Neuronal stem cell (in vitro differentiated cells): Measurements from ENCODE around the gene AKR1B1.
"Not testable (repeated sequence)": the region's sequence is repeated elsewhere in the genome, so short reads cannot be mapped to it uniquely, and the experiment has no call there.

Experiments used
- DNase-seq: peaks from one replicate; pipeline ENCODE4 v3.0.0-alpha.2; 2013; ENCODE audit warnings: low spot score
- H2AFZ ChIP-seq: one replicate; pipeline ENCODE4 v1.6.1; 2013; ENCODE audit warnings: mild to moderate bottlenecking, low read length, inconsistent platforms
- H2AK5ac ChIP-seq: 2 replicates; pipeline ENCODE4 v1.6.1; 2013; ENCODE audit warnings: low read depth, mild to moderate bottlenecking, inconsistent platforms, low read length, moderate library complexity, mixed read lengths
- H2BK120ac ChIP-seq: 2 replicates; pipeline ENCODE4 v1.6.1; 2013; ENCODE audit warnings: low read depth, mild to moderate bottlenecking, inconsistent platforms, low read length, moderate library complexity, mixed read lengths
- H2BK12ac ChIP-seq: one replicate; pipeline ENCODE4 v1.6.1; 2013; ENCODE audit warnings: low read length, inconsistent platforms
- H2BK15ac ChIP-seq: 2 replicates; pipeline ENCODE4 v1.6.1; 2013; ENCODE audit warnings: mild to moderate bottlenecking, low read length, inconsistent platforms, mixed read lengths
- H2BK5ac ChIP-seq: one replicate; pipeline ENCODE4 v1.6.1; 2013; ENCODE audit warnings: inconsistent platforms, mild to moderate bottlenecking, low read length, moderate library complexity
- H3K14ac ChIP-seq: one replicate; pipeline ENCODE4 v1.6.1; 2013; ENCODE audit warnings: low read length, inconsistent platforms
- H3K18ac ChIP-seq: 2 replicates; pipeline ENCODE4 v1.6.1; 2013; ENCODE audit warnings: low read length, inconsistent platforms
- H3K23ac ChIP-seq: 2 replicates; pipeline ENCODE4 v1.6.1; 2013; ENCODE audit warnings: low read depth, mild to moderate bottlenecking, mixed read lengths, low read length, inconsistent platforms; ENCODE audit not compliant: poor library complexity
- H3K27ac ChIP-seq: replicated peaks from 3 replicates; pipeline ENCODE4 v1.5.1; 2013; ENCODE audit warnings: low read length, inconsistent platforms
- H3K27me3 ChIP-seq, 3 experiments: 2 replicates each; pipeline ENCODE4 v1.6.1; 2013; ENCODE audit warnings: low read length in 3 of 3, mild to moderate bottlenecking in 2 of 3, inconsistent platforms in 1 of 3, low read depth in 1 of 3, mixed read lengths in 1 of 3, moderate library complexity in 1 of 3; ENCODE audit not compliant: control insufficient read depth in 3 of 3, insufficient read depth in 3 of 3
- H3K36me3 ChIP-seq, 2 donors: replicated peaks in 1 of 2; 2 replicates each; pipeline ENCODE4 v1.6.1; 2013; ENCODE audit warnings: low read length in 2 of 2; ENCODE audit not compliant: control insufficient read depth in 2 of 2, insufficient read depth in 2 of 2
- H3K4ac ChIP-seq: 2 replicates; pipeline ENCODE4 v1.6.1; 2013; ENCODE audit warnings: inconsistent platforms, mild to moderate bottlenecking, low read length, moderate library complexity
- H3K4me1 ChIP-seq, 2 donors: 1 replicate in 1 of 2; 2 replicates in 1 of 2; pipeline ENCODE4 v1.6.1; 2013; ENCODE audit warnings: low read length in 2 of 2, low read depth in 1 of 2; ENCODE audit not compliant: control insufficient read depth in 2 of 2, insufficient read depth in 1 of 2
- H3K4me2 ChIP-seq: one replicate; pipeline ENCODE4 v1.6.1; 2013; ENCODE audit warnings: mild to moderate bottlenecking, low read length, inconsistent platforms; ENCODE audit not compliant: insufficient read depth, poor library complexity, severe bottlenecking
- H3K4me3 ChIP-seq, 2 donors: 2 replicates each; pipeline ENCODE4 v1.5.1; 2013; ENCODE audit warnings: low read length in 2 of 2, mild to moderate bottlenecking in 2 of 2, inconsistent platforms in 1 of 2, moderate library complexity in 1 of 2
- H3K79me1 ChIP-seq: one replicate; pipeline ENCODE4 v1.6.1; 2013; ENCODE audit warnings: low read depth, mild to moderate bottlenecking, inconsistent platforms, low read length, moderate library complexity
- H3K9ac ChIP-seq: one replicate; pipeline ENCODE4 v1.6.1; 2013; ENCODE audit warnings: mild to moderate bottlenecking, low read depth, low read length, inconsistent platforms; ENCODE audit not compliant: poor library complexity
- H3K9me3 ChIP-seq, 2 donors: replicated peaks in 1 of 2; 2 replicates each; pipeline versions ENCODE3 to v1.6.1; 2013; ENCODE audit warnings: low read length in 2 of 2, mild to moderate bottlenecking in 2 of 2, inconsistent platforms in 1 of 2, low read depth in 1 of 2, mixed read lengths in 1 of 2, moderate library complexity in 1 of 2; ENCODE audit not compliant: control insufficient read depth in 2 of 2, insufficient read depth in 1 of 2
- H4K8ac ChIP-seq: one replicate; pipeline ENCODE4 v1.6.1; 2013; ENCODE audit warnings: low read depth, mild to moderate bottlenecking, inconsistent platforms, low read length, moderate library complexity
- H4K91ac ChIP-seq: one replicate; pipeline ENCODE4 v1.6.1; 2013; ENCODE audit warnings: low read length, low read depth, mild to moderate bottlenecking, inconsistent platforms; ENCODE audit not compliant: poor library complexity
- WGBS, 2 donors: extraction: QIAGEN DNeasy Blood & Tissue Kit; methylation state at CpG; one replicate each; pipeline ENCODE4 v1.1.7; 2013; ENCODE audit warnings: missing lambda C conversion rate in 2 of 2, mixed read lengths in 1 of 2; ENCODE audit not compliant: insufficient read length in 2 of 2, insufficient replicate concordance in 1 of 2; ENCODE audit errors: extremely low coverage in 2 of 2; 5-methylcytosine and 5-hydroxymethylcytosine counted together

Gene AKR1B1

GRCh38 chr7:134493091-134493490, 34.2 kb upstream of the AKR1B1 start:
- DNase-seq: no peak
- WGBS, 2 donors: no CpG with 5 or more reads among the region's 2 CpGs

GRCh38 chr7:134487721-134488120, 28.8 kb upstream of the AKR1B1 start:
- not testable (repeated sequence) for H3K18ac ChIP-seq, H3K4me2 ChIP-seq, H3K23ac ChIP-seq, H3K4me1 ChIP-seq, H2BK12ac ChIP-seq, H2BK5ac ChIP-seq, H2AK5ac ChIP-seq, H2AFZ ChIP-seq, H4K8ac ChIP-seq, H2BK15ac ChIP-seq, H3K4ac ChIP-seq, DNase-seq, H4K91ac ChIP-seq, H2BK120ac ChIP-seq, H3K36me3 ChIP-seq, H3K79me1 ChIP-seq, H3K27ac ChIP-seq, H3K14ac ChIP-seq, H3K4me3 ChIP-seq, H3K9ac ChIP-seq, H3K9me3 ChIP-seq, H3K27me3 ChIP-seq
- no CpG with 5 or more reads among the region's 4 CpGs for WGBS, 2 donors

More at GRCh38 chr7:134493091-134493490, 34.2 kb upstream of the AKR1B1 start:
- no peak overlapping the region for H3K9ac ChIP-seq
- no peaks in the 10 kb centered on the region for H3K4me1 ChIP-seq
- no peak overlapping the region for H2BK12ac ChIP-seq
- H2AK5ac ChIP-seq: no peak overlapping the region
- no peak overlapping the region for H2BK5ac ChIP-seq
- no peaks in the 10 kb centered on the region for H3K79me1 ChIP-seq
- H3K27me3 ChIP-seq: peaks cover 0 to 18% (median 0%) of the 10 kb centered on the region in 3 experiments
- H3K27ac ChIP-seq: no peak overlapping the region
- no peak overlapping the region for H4K91ac ChIP-seq
- H2AFZ ChIP-seq: no peak overlapping the region
- no peak overlapping the region for H3K23ac ChIP-seq
- no peaks in the 10 kb centered on the region for H3K36me3 ChIP-seq
- H3K14ac ChIP-seq: no peak overlapping the region
- no peaks in the 10 kb centered on the region for H3K9me3 ChIP-seq
- H3K18ac ChIP-seq: no peak overlapping the region
- no peak overlapping the region for H2BK15ac ChIP-seq
- H3K4me3 ChIP-seq: no peak overlapping the region
- no peak overlapping the region for H2BK120ac ChIP-seq
- H3K4me2 ChIP-seq: no peak overlapping the region
- no peak overlapping the region for H4K8ac ChIP-seq
- no peak overlapping the region for H3K4ac ChIP-seq

GRCh38 chr7:134485203-134485602, 26.3 kb upstream of the AKR1B1 start:
- no peak overlapping the region for H3K4me2 ChIP-seq
- no peak overlapping the region for H3K14ac ChIP-seq
- no peak overlapping the region for H2AFZ ChIP-seq
- H3K9me3 ChIP-seq: peaks cover 0 to 5% of the 10 kb centered on the region in 2 donors
- no peak overlapping the region for H3K4ac ChIP-seq
- no peak overlapping the region for H3K18ac ChIP-seq
- no peak overlapping the region for H2BK12ac ChIP-seq
- no peak overlapping the region for H3K23ac ChIP-seq
- no peak for DNase-seq
- no peak overlapping the region for H2AK5ac ChIP-seq
- no peak overlapping the region for H3K27ac ChIP-seq
- no CpG with 5 or more reads among the region's 6 CpGs for WGBS, 2 donors
- H3K4me1 ChIP-seq: peaks cover 0 to 1% of the 10 kb centered on the region in 2 donors
- no peak overlapping the region for H4K8ac ChIP-seq
- H3K27me3 ChIP-seq: no peaks in the 10 kb centered on the region
- H3K4me3 ChIP-seq: no peak overlapping the region
- no peak overlapping the region for H3K9ac ChIP-seq
- no peak overlapping the region for H2BK120ac ChIP-seq
- no peaks in the 10 kb centered on the region for H3K79me1 ChIP-seq
- H2BK5ac ChIP-seq: no peak overlapping the region
- no peak overlapping the region for H2BK15ac ChIP-seq
- H4K91ac ChIP-seq: no peak overlapping the region
- no peaks in the 10 kb centered on the region for H3K36me3 ChIP-seq

DNA sequence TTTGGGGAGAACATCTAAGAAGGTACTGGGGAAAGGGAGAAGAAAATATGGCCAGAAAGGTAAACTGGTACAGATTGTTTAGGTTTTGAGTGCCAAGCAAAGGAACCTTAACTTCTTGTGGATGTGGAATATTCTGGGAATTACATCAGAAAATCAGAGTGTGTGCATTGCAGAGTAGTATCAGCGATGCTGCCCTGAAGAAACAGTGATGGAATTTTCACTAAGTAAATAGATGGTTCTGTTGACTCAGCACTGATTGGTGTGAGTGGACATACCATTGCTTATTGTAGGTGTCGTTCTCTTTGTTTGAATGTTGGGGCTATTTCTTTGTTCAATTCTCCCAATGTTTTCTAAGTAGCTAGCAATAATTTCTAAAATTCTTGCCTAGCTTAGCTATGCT, 24.4 kb upstream of the AKR1B1 start:
- no peak for DNase-seq

More for the DNA sequence above, 24.4 kb upstream of the AKR1B1 start:
- H4K91ac ChIP-seq: no peak overlapping the region
- peaks cover 0 to 4% of the 10 kb centered on the region in 2 donors for H3K4me1 ChIP-seq
- no peak overlapping the region for H3K23ac ChIP-seq
- H2AK5ac ChIP-seq: no peak overlapping the region
- H2BK15ac ChIP-seq: no peak overlapping the region
- H3K27me3 ChIP-seq: no peaks in the 10 kb centered on the region
- WGBS, 2 donors: no CpG with 5 or more reads among the region's 2 CpGs
- no peak overlapping the region for H4K8ac ChIP-seq
- no peak overlapping the region for H3K4ac ChIP-seq
- no peak overlapping the region for H3K4me2 ChIP-seq
- no peak overlapping the region for H2AFZ ChIP-seq
- no peak overlapping the region for H3K14ac ChIP-seq
- peaks cover 0 to 5% of the 10 kb centered on the region in 2 donors for H3K9me3 ChIP-seq
- no peak overlapping the region for H2BK12ac ChIP-seq
- H3K4me3 ChIP-seq: no peak overlapping the region
- no peak overlapping the region for H3K9ac ChIP-seq
- H2BK120ac ChIP-seq: no peak overlapping the region
- no peak overlapping the region for H3K27ac ChIP-seq
- H3K18ac ChIP-seq: no peak overlapping the region
- no peaks in the 10 kb centered on the region for H3K79me1 ChIP-seq
- H2BK5ac ChIP-seq: no peak overlapping the region
- no peaks in the 10 kb centered on the region for H3K36me3 ChIP-seq
